NCI-H146 (cell line): Measurements from ENCODE around the gene GRB2.
A peak's percentile ranks its signal among the peaks of the same experiment; 100 is the strongest.
"Not testable (repeated sequence)": the region's sequence is repeated elsewhere in the genome, so short reads cannot be mapped to it uniquely, and the experiment has no call there.

Source experiments
- DNase-seq: peaks from one replicate; lab custom pipeline; 2025; lab: John Stamatoyannopoulos, UW

Gene GRB2

DNA sequence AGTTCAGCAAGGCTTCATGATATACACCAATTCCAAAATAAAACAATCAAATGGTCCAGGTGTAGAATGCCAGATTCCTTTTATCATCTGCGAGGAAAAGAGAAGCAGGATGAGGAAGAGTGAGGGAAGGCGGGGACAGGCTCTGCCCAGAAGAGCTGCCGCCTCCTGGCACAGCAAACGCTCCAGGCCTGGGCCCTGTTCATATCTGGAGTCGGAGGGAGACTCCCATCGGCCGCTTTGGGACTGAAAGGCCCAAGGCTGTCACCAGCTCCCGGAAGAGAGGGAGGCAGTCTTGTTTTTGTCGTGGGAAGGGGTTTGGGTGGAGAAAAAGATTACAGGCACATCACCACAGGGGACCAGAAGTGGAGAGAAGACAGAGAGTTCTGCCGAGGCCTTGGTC lies 87.3 kb downstream of the GRB2 start:
- DNase-seq = no peak

DNA sequence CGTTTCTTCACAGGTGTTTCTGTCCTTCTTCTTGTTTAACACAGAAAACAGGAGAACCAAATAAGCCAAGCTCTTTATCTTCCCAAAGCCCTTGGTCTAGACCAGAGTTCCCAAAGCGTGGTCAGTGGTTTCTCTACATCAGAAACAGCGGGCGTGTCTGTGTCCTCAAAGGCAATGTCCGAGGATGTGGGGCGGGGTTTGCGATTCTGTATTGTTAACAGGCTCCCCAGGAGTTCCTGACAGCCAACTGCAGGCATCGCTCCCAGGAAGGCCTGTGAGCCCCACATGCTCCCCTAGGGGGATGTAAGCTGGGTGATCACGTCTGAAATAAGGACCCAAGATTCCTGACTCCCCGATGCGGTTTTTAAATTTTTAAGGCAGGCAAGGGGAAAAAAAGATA lies 87.8 kb downstream of the GRB2 start:
- DNase-seq = peak; percentile 55

DNA sequence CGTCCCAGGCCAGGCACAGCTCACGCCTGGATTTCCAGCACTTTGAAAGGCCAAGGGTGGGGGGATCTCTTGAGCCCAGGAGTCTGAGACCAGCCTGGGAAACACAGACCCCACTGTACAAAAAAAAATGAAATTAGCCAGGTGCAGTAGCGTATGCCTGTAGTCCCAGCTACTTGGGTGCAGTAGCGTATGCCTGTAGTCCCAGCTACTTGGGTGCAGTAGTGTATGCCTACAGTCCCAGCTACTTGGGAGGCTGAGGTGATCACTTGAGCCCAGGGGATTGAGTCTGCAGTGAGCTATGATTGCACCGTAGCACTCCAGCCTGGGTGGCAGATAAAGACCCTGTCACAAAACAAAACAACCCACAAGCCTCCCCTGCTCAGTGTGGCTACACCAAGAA lies 89.2 kb downstream of the GRB2 start:
- no peak for DNase-seq

DNA sequence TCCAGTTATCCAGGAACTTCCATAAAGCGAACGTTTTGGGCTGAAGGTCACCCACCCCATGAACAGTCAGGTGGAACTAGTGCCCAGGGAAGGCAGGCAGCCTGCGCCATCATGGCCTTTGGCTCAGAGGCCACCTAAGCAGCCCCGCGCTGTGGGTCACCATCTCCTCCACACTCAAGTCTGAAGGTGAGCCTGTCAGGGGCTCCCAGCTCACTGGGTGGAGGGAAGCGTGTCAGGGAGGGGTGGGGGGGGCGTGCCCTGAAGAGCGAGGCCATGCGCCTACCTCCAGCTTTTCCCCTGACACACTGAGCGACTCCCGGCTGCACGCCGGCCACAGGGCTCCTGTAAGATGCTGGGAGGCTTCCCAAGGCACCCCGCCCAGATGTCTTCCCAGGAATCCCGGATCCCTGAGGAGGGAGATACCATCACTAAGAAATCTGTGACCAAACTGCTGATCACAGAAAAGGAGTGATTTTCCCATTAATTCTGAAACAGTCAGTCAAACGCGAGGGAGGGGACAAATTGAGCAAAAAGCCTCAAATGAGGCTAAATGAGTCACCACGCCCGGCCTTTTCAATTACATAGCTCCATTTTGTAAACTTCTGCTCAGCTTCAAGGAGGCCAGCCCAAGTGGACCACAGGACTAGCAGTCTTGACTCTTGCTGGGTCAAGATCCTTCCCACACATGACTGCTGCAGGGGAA lies 89.8 kb downstream of the GRB2 start:
- no peak for DNase-seq

DNA sequence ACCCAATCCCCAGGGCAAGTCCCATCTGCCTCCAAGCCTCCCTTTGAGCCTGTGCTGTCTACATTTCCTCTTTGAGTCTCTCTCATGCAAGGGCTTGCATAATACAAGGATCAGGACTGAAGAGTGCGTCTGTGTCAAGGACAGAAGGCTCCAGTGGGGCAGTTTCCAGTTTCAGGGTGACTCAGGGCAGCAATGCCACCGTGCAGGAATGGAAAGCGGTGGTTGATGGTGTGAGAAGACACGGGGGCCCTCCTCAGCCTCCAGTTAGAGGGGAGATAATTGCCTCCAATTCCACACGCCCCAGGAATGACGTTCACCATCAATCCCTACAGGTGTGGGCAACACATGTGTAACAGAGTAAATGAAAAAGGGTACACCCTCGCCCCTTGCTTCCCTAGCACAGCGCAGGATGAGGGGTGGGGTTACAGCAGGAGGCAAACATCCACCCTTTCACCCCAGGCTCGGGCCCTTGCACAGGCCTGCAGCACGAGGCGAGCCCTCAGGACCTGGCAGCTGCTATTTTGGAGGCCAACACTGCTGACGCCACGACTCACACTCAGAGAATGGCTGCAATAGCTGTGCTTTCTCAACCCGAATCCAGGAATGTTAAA lies 91.4 kb downstream of the GRB2 start:
- no peak for DNase-seq

DNA sequence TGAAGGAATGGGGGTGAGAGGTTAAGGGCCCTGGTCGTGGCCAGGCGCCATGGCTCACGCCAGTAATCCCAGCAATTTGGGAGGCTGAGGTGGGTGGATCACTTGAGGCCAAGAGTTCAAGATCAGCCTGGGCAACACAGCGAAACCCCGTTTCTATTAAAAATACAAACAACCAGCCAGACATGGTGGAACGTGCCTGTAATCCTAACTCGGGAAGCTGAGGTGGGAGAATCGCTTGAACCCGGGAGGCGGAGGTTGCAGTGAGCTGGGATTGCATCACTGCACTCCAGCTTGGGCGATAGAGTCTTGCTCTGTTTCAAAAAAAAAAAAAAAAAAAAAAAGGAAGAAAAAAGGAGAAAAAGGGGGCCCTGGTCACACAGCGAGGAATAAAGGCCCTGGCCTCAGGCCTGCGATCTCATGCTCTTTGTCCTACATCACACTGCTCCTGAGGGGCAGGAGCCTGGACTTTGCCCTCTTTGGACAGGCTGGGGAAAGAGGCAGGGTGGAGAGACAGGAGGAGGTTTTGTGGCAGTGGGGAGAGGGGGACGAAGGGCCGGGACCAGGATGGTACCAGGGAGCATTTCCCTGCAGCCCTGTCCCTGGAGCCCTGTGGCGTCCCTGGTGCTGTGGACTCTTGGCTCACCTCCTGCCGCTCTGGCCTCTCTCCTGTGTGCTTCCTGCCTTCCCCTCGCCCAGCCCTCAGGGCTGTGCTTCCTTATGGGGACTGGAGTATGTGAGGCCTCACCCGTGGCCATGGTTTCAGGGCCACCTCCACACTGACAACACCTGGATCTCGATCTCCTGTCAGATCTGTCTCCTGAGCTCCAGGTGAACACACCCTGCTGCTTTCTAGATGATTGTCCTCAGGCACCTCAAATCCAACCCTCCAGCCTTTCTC lies 96.5 kb downstream of the GRB2 start:
- peak; percentile 67 for DNase-seq

DNA sequence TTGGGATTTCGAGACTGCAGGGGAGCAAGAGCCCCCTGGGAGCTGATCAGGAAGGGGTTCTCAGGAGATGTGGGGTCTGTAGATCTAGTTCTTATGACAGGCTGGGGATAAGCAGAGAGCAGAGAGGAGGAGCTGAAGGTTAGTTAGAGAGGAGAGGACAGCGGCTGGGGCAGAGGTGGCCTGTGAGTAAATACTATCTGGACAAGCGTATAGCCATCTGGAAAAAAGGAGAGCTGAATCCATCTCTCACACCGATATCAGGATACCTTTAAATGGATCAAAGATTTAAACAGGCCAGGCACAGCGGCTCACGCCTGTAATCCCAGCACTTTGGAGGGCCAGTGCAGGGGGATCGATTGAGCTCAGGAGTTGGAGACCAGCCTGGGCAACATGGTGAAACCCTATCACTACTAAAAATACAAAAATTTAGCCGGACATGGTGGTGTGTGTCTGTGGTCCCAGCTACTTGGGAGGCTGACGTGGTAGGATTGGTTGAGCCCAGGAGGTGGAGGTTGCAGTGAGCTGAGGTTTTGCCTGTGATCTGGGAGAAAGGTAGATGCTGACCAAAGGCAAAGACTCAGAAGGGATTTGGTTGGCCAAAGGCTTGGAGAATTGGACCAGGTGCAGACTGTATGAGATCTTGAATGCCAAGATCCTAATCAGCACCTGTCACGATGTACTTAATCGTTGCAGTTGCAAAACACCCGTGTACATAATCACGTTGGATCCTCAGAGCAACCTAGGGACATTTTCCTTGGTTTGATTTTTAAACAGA lies 97.3 kb downstream of the GRB2 start:
- no peak for DNase-seq

DNA sequence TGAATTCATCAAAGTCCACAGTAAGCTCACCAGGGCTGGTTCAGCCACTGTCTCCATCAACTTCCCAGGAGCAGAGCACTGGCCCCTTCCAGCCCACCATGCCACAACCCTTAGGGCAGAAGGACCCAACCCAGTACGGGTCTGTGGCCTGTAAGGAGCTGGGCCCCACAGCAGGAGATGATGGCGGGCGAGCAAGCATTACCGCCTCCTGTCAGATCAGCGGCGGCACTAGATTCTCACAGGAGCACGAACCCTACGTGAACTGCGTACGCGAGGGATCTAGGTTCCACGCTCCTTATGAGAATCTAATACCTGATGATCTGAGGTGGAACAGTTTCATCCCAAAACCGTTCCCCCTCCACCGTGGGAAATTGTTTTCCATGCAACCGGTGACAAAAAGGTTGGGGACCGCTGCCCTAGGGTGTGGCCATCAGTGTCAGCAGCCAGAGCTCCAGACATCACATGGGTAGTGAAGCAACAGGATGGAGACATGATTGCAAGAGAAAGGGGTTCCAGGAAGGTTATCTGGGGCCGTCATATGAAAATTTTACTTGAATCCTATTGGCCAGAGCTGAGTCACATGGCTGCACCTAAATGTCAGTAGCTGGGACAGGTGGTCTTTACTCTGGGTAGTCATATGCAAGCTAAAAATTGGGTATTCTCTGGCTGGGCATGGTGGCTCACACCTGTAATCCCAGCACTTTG lies 103.8 kb downstream of the GRB2 start:
- DNase-seq = no peak

DNA sequence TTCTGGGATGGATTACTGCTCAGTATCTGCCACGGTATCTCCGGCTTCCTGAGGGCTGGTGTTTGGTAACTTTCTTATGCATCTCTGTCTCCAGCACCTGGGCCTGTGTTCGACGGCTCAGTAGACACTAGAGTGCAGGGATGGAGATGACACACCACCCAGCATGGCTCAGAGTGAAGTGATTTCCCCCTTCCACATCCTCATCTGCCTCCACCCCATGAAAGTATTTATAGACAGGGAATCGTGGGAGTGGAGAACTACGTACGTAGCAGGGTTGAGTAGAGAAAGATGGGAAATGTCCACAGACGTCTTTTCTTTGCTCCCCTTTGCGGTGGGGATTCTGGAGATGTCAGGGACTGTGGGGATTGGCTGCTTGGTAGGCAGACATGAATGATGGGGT lies 104.4 kb downstream of the GRB2 start:
- DNase-seq = no peak

DNA sequence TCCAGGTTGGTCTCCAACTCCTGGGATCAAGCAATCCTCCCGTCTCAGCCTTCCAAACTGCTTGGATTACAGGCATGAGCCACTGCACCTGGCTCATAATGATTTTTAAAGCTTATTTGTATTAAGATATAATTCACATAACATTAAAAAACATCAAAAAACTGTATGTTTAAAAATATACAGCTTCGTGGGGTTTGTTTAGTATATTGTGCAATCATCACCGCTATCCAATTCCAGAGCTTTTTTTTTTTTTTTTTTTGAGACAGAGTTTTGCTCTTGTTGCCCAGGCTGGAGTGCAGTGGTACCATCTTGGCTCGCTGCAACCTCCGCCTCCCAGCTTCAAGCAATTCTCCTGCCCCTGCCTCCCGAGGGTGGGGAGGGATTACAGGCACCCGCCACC lies 105.2 kb downstream of the GRB2 start:
- no peak for DNase-seq

DNA sequence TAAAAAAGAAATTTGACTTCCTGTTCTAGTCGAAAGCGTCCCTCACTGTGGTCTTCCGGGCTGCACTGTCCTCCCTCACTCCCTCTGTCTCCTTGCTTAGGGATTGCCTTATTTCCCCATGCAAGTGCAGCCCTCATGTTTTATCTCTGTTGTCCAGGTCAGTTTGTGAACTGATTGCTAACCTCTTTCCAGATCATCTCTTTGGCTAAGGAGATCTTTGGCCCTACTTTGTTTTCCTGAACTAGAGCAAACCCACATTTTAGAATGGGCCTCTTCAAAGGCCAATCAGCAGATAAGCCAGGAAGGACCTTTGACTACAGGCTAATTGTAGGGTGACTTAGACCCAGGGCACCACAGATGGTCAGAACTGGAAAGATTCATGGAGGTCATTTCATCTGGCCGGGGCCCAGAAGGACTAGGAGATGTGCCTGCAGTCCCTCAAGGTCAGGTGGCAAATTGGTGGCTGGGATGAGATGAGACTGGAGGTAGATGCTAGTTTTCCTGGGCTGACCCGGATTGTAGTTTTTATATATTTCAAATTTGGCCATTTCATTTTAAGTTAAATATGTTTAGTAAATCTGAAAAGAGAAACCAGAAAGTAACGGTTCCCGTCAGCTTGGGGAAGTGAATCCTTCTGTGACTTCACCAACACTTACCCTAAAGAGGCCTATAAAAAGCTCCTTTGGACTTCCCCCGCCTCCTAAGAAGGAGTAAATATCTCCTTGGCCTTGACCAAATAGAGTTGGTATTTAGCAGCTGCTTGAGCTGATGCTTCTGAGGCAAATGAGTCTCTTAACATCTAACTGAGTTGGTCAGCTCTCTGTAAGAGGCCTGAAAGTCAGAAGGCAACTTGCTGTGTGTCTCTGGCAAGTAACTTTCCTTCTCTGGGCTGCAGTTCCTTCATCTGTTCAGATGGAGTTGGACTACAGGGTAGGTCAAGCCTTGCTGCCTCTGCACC lies 110.0 kb downstream of the GRB2 start:
- DNase-seq = no peak

DNA sequence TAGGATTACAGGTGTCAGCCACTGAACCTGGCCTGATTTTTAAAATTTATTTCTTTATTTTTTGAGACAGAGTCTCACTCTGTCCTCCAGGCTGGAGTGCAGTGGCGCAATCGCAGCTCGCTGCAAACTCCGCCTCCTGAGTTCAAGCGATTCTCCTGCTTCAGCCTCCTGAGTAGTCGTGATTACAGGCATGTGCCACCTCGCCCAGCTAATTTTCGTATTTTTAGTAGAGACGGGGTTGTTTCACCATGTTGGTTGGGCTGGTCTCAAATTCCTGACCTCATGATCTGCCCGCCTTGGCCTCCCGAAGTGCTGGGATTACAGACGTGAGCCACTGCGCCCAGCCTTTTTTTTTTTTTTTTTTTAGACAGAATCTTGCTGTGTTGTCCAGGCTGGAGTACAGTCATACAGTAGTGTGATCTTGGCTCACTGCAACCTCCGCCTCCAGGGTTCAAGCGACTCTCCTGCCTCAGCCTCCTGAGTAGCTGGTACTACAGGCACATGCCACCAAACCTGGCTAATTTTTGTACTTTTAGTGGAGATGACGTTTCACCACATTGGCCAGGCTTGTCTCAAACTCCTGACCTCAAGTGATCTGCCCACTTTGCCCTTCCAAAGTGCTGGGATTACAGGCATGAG lies 112.5 kb downstream of the GRB2 start:
- DNase-seq = not testable (repeated sequence)

DNA sequence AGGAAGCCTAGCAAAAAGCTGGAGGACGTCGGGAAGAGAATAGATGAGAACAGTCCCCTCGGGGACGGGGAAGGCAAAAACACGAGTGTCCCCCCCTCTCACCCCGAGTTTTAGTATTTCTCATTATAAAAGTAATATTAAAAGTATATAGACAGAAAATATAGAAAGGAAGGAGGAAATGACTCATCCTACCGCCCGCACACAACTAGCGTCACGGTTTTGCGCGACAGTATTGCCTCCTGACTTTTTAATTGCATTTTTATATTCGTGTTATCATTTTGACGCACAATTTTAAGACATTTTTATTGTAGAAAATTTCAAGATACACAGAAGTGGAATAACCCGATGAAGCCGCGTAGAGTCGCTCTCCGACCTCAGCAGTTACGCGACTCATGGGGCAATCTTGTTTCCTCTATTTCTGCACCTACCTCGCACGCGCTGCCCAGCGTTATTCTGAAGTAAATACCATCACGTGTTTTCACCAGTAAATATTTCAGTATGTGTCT lies 115.6 kb downstream of the GRB2 start:
- DNase-seq = peak; percentile 28

DNA sequence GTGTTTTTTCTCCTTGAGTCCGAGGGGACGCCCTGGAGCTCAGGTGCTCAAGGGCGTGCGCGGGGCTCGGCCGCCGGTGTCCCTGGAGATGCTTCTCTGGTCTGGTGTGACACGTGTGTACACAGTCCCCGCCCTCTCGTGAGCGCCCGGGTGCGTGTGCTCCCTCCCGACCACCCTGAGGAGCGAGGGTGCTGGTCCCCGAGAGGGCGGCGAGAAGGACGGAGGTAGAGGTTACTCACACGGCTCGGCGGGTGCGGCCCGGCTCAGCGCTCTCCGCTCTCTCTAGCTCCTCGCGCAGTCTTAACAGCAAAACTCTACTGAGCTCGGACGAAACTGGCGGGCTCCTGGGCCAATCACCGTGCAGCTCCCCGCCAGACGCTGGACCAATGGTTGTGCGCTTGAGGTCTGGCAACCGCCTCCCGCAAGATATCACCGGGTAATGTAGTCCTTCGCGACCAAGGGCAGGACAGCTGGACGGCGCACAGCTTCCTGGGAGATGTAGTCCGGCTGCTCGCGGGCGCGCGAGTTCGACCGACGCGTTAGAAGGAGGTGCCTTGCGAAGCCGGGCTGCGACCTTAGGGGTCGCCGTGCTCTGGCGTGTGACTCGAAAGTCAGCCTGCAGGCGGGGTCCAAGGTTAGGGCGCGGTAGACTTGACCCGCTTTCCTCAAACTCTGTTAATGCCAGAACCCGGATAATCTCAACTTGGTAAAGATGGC lies 116.2 kb downstream of the GRB2 start, which contains the start of gene SLC25A19:
Gene SLC25A19 (minus strand): TSS at position 319 of the 717 bp plus-strand sequence. CDS start 2,669 bp downstream, outside the sequence.
- peak; percentile 98 for DNase-seq

DNA sequence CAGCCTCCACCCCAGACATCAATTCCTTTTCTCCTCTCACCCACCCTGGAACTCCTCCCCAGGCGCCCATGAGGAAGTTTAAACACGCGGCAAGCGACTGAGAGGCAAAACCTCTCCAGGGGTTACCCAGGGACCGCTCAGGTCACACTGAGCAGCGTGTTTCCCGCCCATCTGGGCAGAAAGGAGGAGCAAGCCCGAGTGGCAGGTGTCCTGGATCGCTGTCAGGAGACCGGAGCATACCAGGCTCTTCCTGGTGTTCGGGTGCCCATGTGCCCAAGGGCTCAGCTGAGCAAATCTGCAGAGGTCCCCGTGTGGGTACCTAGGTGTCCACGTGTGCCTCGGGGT lies 116.7 kb downstream of the GRB2 start:
- peak; percentile 80 for DNase-seq

DNA sequence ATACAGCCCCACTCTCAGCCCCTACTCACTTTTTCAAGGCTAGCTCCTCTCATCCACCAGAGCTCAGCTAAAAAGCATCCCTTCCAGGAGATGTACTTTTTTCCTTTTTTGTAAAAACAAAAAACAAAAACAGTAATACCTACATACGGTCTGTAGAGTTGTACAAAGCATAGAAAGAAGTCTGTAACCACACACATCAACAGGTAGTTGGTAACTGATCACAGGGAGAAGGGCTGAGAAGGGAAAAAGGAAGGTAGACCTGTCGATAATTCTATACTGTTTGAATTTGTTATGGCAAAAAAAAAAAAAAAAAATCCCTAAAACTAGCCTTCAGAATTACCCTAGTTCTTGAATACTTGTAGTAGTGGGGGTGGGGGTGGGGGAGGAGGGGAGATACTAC lies 117.1 kb downstream of the GRB2 start:
- DNase-seq = no peak

DNA sequence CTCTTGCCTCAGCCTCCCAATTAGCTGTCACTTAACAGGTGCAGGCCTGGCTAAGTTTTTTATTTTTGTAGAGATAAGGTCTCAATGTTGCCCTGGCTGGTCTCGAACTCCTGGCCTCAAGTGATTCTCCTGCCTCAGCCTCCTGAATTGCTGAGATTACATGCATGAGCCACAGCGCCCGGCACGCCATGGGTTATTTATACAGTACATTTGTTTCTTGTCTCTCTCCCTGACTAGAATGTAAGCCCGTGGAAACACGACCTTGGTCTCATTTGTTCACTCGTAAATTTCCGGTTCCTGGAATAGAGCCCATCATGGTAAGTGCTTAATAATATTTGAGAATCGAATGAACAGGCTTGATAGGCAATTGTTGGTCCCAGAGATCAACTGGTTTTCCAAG lies 118.3 kb downstream of the GRB2 start:
- DNase-seq = no peak

DNA sequence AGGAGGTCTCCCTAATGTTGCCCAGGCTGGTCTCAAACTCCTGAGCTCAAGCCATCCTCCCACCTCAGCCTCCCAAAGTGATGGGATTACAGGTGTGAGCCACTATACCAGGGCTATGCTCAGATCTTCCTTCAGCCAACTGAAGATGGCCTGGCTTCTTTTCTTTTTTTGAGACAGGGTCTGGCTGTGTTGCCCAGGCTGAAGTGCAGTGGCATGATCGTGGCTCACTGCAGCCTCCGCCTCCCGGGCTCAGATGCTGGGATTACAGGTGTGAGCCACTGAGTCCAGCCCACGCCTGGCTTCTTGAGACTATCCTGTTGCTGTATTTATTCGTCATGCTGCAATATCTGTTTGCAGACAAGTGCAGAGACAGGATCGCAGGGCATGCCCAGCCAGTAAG lies 120.4 kb downstream of the GRB2 start:
- no peak for DNase-seq

DNA sequence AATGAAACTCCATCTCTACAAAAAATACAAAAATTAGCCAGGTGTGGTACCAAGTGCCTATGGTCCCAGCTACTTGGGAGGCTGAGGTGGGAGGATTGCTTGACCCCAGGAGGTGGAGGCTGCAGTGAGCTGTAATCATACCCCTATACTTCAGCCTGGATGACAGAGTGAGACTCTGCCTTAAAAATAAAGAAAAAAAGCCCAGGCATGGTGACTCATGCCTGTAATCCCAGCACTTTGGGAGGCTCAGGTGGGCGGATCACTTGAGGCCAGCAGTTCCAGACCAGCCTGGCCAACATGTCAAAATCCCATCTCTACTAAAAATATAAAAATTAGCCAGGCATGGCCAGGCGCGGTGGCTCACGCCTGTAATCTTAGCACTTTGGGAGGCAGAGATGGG lies 125.3 kb downstream of the GRB2 start:
- DNase-seq = not testable (repeated sequence)
